OCI-LY7 (cell line): ENCODE results near the gene RABGGTB.
"Not testable (repeated sequence)": the region's sequence is repeated elsewhere in the genome, so short reads cannot be mapped to it uniquely, and the experiment has no call there.

Experiments
- CTCF ChIP-seq: fragments of 200-600 bp; sonication (generic); conservative IDR thresholded peaks from 2 replicates; pipeline ENCODE4 v1.5.1; 2014; ENCODE audit warnings: mild to moderate bottlenecking, antibody characterized with exemption, low read length, moderate library complexity, mixed read lengths
- EZH2phosphoT487 ChIP-seq: fragments of 200-600 bp; sonication (generic); IDR thresholded peaks from 2 replicates; pipeline ENCODE4 v1.6.1; 2018; ENCODE audit warnings: low read depth, borderline replicate concordance, mild to moderate bottlenecking, mixed run types, antibody characterized with exemption, low read length, moderate library complexity, mixed read lengths

- not testable (repeated sequence) for TF ChIP-seq CTCF, EZH2phosphoT487
Measured at GRCh38 chr1:75810113-75810512, 24.1 kb downstream of the RABGGTB start.
